Neuronal stem cell (in vitro differentiated cells): ENCODE data around the gene INTS13.

Experiments used
- DNase-seq: peaks from one replicate; pipeline ENCODE4 v3.0.0-alpha.2; 2013; ENCODE audit warnings: low spot score
- H2AFZ ChIP-seq: one replicate; pipeline ENCODE4 v1.6.1; 2013; ENCODE audit warnings: mild to moderate bottlenecking, low read length, inconsistent platforms
- H2AK5ac ChIP-seq: 2 replicates; pipeline ENCODE4 v1.6.1; 2013; ENCODE audit warnings: low read depth, mild to moderate bottlenecking, inconsistent platforms, low read length, moderate library complexity, mixed read lengths
- H2BK120ac ChIP-seq: 2 replicates; pipeline ENCODE4 v1.6.1; 2013; ENCODE audit warnings: low read depth, mild to moderate bottlenecking, inconsistent platforms, low read length, moderate library complexity, mixed read lengths
- H2BK12ac ChIP-seq: one replicate; pipeline ENCODE4 v1.6.1; 2013; ENCODE audit warnings: low read length, inconsistent platforms
- H2BK15ac ChIP-seq: 2 replicates; pipeline ENCODE4 v1.6.1; 2013; ENCODE audit warnings: mild to moderate bottlenecking, low read length, inconsistent platforms, mixed read lengths
- H2BK5ac ChIP-seq: one replicate; pipeline ENCODE4 v1.6.1; 2013; ENCODE audit warnings: inconsistent platforms, mild to moderate bottlenecking, low read length, moderate library complexity
- H3K14ac ChIP-seq: one replicate; pipeline ENCODE4 v1.6.1; 2013; ENCODE audit warnings: low read length, inconsistent platforms
- H3K18ac ChIP-seq: 2 replicates; pipeline ENCODE4 v1.6.1; 2013; ENCODE audit warnings: low read length, inconsistent platforms
- H3K23ac ChIP-seq: 2 replicates; pipeline ENCODE4 v1.6.1; 2013; ENCODE audit warnings: low read depth, mild to moderate bottlenecking, mixed read lengths, low read length, inconsistent platforms; ENCODE audit not compliant: poor library complexity
- H3K27ac ChIP-seq: replicated peaks from 3 replicates; pipeline ENCODE4 v1.5.1; 2013; ENCODE audit warnings: low read length, inconsistent platforms
- H3K27me3 ChIP-seq, 3 experiments: 2 replicates each; pipeline ENCODE4 v1.6.1; 2013; ENCODE audit warnings: low read length in 3 of 3, mild to moderate bottlenecking in 2 of 3, inconsistent platforms in 1 of 3, low read depth in 1 of 3, mixed read lengths in 1 of 3, moderate library complexity in 1 of 3; ENCODE audit not compliant: control insufficient read depth in 3 of 3, insufficient read depth in 3 of 3
- H3K36me3 ChIP-seq, 2 donors: replicated peaks in 1 of 2; 2 replicates each; pipeline ENCODE4 v1.6.1; 2013; ENCODE audit warnings: low read length in 2 of 2; ENCODE audit not compliant: control insufficient read depth in 2 of 2, insufficient read depth in 2 of 2
- H3K4ac ChIP-seq: 2 replicates; pipeline ENCODE4 v1.6.1; 2013; ENCODE audit warnings: inconsistent platforms, mild to moderate bottlenecking, low read length, moderate library complexity
- H3K4me1 ChIP-seq, 2 donors: 1 replicate in 1 of 2; 2 replicates in 1 of 2; pipeline ENCODE4 v1.6.1; 2013; ENCODE audit warnings: low read length in 2 of 2, low read depth in 1 of 2; ENCODE audit not compliant: control insufficient read depth in 2 of 2, insufficient read depth in 1 of 2
- H3K4me2 ChIP-seq: one replicate; pipeline ENCODE4 v1.6.1; 2013; ENCODE audit warnings: mild to moderate bottlenecking, low read length, inconsistent platforms; ENCODE audit not compliant: insufficient read depth, poor library complexity, severe bottlenecking
- H3K4me3 ChIP-seq, 2 donors: 2 replicates each; pipeline ENCODE4 v1.5.1; 2013; ENCODE audit warnings: low read length in 2 of 2, mild to moderate bottlenecking in 2 of 2, inconsistent platforms in 1 of 2, moderate library complexity in 1 of 2
- H3K79me1 ChIP-seq: one replicate; pipeline ENCODE4 v1.6.1; 2013; ENCODE audit warnings: low read depth, mild to moderate bottlenecking, inconsistent platforms, low read length, moderate library complexity
- H3K9ac ChIP-seq: one replicate; pipeline ENCODE4 v1.6.1; 2013; ENCODE audit warnings: mild to moderate bottlenecking, low read depth, low read length, inconsistent platforms; ENCODE audit not compliant: poor library complexity
- H3K9me3 ChIP-seq, 2 donors: replicated peaks in 1 of 2; 2 replicates each; pipeline versions ENCODE3 to v1.6.1; 2013; ENCODE audit warnings: low read length in 2 of 2, mild to moderate bottlenecking in 2 of 2, inconsistent platforms in 1 of 2, low read depth in 1 of 2, mixed read lengths in 1 of 2, moderate library complexity in 1 of 2; ENCODE audit not compliant: control insufficient read depth in 2 of 2, insufficient read depth in 1 of 2
- H4K8ac ChIP-seq: one replicate; pipeline ENCODE4 v1.6.1; 2013; ENCODE audit warnings: low read depth, mild to moderate bottlenecking, inconsistent platforms, low read length, moderate library complexity
- H4K91ac ChIP-seq: one replicate; pipeline ENCODE4 v1.6.1; 2013; ENCODE audit warnings: low read length, low read depth, mild to moderate bottlenecking, inconsistent platforms; ENCODE audit not compliant: poor library complexity
- WGBS, 2 donors: extraction: QIAGEN DNeasy Blood & Tissue Kit; methylation state at CpG; one replicate each; pipeline ENCODE4 v1.1.7; 2013; ENCODE audit warnings: missing lambda C conversion rate in 2 of 2, mixed read lengths in 1 of 2; ENCODE audit not compliant: insufficient read length in 2 of 2, insufficient replicate concordance in 1 of 2; ENCODE audit errors: extremely low coverage in 2 of 2; 5-methylcytosine and 5-hydroxymethylcytosine counted together

The INTS13 gene

GRCh38 chr12:26861690-26862089 lies 76.1 kb downstream of the INTS13 start:
- no peak overlapping the region for H2AFZ ChIP-seq
- DNase-seq, result no peak
- no peaks in the 10 kb centered on the region for H3K27me3 ChIP-seq
- no peak overlapping the region for H4K91ac ChIP-seq
- no peak overlapping the region for H3K4me2 ChIP-seq
- no peak overlapping the region for H3K23ac ChIP-seq
- no peaks in the 10 kb centered on the region for H3K36me3 ChIP-seq
- WGBS, 2 donors, result no CpG with 5 or more reads among the region's 1 CpG
- no peak overlapping the region for H4K8ac ChIP-seq
- no peaks in the 10 kb centered on the region for H3K79me1 ChIP-seq
- no peak overlapping the region for H2BK5ac ChIP-seq
- H2BK15ac ChIP-seq, result no peak overlapping the region
- H3K27ac ChIP-seq, result no peak overlapping the region
- no peak overlapping the region for H3K18ac ChIP-seq
- H3K4me3 ChIP-seq, result no peak overlapping the region
- no peak overlapping the region for H3K4ac ChIP-seq
- no peak overlapping the region for H2BK120ac ChIP-seq
- H3K4me1 ChIP-seq, result peaks cover 0 to 7% of the 10 kb centered on the region in 2 donors
- no peak overlapping the region for H3K9ac ChIP-seq
- no peaks in the 10 kb centered on the region for H3K9me3 ChIP-seq
- no peak overlapping the region for H2AK5ac ChIP-seq
- H3K14ac ChIP-seq, result no peak overlapping the region
- no peak overlapping the region for H2BK12ac ChIP-seq

DNA sequence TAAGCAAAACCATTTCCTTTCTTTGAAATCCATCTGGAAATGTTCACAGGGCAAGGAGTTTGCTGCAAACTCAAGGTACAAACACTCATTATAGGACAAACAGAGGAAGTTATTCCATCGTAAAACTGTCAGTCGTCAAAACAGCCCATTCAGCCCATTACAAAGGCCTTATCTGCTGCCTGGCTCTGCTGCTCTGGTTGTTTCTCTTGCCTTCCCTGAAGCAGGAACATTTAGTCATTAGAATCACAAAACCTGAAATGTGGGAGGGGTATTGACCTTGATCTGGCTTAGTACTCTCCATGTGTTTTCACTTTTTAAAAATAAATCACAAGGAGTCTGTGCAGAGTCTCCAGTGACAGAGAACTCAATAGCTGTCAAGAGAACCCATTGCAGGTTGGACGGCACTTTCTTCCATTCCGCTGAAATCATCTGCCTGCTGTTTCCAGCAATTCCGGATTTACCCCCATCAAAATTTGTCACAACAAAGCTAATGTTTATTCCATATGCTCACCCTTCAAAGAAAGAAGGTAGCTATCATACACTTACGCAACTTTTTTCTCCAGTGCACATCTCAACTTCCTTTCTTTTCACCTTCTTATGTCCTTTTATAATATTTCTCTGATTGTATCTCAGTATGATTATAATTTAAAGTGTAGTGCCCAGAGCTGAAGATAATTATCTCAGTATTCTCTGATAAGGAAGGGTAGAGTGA lies 80.2 kb downstream of the INTS13 start:
- no peak overlapping the region for H3K4ac ChIP-seq
- H4K91ac ChIP-seq, result no peak overlapping the region
- peaks cover 0 to 7% of the 10 kb centered on the region in 2 donors for H3K4me1 ChIP-seq
- H3K18ac ChIP-seq, result no peak overlapping the region
- H3K4me2 ChIP-seq, result no peak overlapping the region
- no CpG with 5 or more reads among the region's 6 CpGs for WGBS, 2 donors
- H2AK5ac ChIP-seq, result no peak overlapping the region
- H3K27me3 ChIP-seq, result peaks cover 0 to 3% (median 0%) of the 10 kb centered on the region in 3 experiments
- H3K23ac ChIP-seq, result no peak overlapping the region
- H2BK5ac ChIP-seq, result no peak overlapping the region
- H2BK15ac ChIP-seq, result no peak overlapping the region
- no peak overlapping the region for H3K9ac ChIP-seq
- peak overlapping the region; percentile 76 for H2AFZ ChIP-seq
- H4K8ac ChIP-seq, result no peak overlapping the region
- H3K9me3 ChIP-seq, result no peaks in the 10 kb centered on the region
- no peaks in the 10 kb centered on the region for H3K79me1 ChIP-seq
- H3K27ac ChIP-seq, result no peak overlapping the region
- H3K36me3 ChIP-seq, result no peaks in the 10 kb centered on the region
- H2BK12ac ChIP-seq, result no peak overlapping the region
- H2BK120ac ChIP-seq, result no peak overlapping the region
- DNase-seq, result no peak
- no peak overlapping the region for H3K14ac ChIP-seq
- no peak overlapping the region for H3K4me3 ChIP-seq

DNA sequence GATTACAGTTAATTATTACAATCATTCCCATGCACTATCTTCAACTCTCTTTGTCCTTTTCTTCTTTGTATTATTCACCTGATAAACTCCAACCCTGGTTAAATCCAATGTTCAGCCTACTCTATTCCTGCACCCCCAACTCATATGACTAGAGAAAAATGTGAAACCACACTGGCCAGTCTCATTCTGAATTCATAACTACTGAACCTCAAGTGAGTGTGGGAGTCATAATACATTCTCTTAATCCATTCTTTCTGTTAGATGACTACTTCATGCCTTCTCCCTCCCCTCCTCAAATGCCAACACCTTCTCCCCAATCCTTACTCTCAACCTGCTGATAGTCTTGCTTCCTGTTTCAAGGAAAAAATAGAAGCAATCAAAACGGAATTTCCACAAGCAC lies 82.4 kb downstream of the INTS13 start:
- Histone ChIP-seq H3K79me1 (no peaks in the 10 kb centered on the region), H3K4me1 (peaks cover 0 to 7% of the 10 kb centered on the region in 2 donors), H3K9me3 (no peaks in the 10 kb centered on the region), H2AFZ (no peak overlapping the region), H4K8ac (no peak overlapping the region), H3K18ac (no peak overlapping the region), H3K23ac (no peak overlapping the region), H3K36me3 (no peaks in the 10 kb centered on the region), H2BK120ac (no peak overlapping the region), H2BK15ac (no peak overlapping the region), H2AK5ac (no peak overlapping the region), H3K4me3 (no peak overlapping the region), H3K27ac (no peak overlapping the region), H3K14ac (no peak overlapping the region), H2BK12ac (no peak overlapping the region), H4K91ac (no peak overlapping the region), H2BK5ac (no peak overlapping the region), H3K9ac (no peak overlapping the region), H3K27me3 (peaks cover 0 to 3% (median 0%) of the 10 kb centered on the region in 3 experiments), H3K4me2 (no peak overlapping the region), H3K4ac (no peak overlapping the region)
- DNase-seq, result no peak
- WGBS, 2 donors, result no CpG with 5 or more reads among the region's 1 CpG
